ENCODE measurements around the gene SETDB1.

SETDB1 gene

DNA sequence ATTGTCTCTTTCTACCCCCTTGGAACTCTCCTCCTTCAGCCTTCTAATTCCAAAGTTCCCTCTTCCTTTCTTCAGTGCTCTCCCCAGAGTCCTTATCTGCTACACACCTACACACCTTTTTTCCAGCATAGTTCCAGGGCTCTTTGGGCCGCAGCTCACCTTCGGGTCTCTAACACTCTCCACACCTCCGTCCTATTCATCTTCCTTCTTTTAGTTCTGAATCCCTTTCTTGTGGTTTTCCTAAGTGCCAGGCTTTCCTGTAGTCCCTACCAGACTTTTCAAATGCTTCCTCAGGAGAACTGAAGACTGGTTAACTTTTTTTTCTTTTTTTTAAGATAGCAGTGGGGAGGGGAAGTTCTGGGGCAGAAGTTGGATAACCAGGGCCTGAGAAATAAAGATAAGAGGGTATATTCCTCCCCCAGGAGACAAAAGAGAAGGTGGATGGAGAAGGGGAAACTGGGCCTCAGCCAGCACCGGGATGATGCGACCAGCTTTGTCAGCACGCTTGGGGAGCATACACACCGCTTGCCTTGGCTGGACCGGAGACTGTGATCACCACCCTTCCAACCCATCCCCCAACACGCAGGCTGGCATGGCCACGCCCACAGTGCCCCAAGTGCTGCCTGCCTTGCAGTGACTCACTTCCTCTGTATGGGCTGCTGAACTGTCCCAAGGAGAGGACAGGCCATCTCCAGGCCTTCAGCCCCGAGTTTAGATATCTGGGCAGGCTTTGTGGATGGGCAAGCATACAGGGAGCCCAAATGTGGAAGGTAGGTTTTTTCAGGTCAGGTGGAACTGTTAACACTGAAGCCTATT, 50.9 kb downstream of the SETDB1 start:
- DNase-seq, result peak; percentile 91 to 94

DNA sequence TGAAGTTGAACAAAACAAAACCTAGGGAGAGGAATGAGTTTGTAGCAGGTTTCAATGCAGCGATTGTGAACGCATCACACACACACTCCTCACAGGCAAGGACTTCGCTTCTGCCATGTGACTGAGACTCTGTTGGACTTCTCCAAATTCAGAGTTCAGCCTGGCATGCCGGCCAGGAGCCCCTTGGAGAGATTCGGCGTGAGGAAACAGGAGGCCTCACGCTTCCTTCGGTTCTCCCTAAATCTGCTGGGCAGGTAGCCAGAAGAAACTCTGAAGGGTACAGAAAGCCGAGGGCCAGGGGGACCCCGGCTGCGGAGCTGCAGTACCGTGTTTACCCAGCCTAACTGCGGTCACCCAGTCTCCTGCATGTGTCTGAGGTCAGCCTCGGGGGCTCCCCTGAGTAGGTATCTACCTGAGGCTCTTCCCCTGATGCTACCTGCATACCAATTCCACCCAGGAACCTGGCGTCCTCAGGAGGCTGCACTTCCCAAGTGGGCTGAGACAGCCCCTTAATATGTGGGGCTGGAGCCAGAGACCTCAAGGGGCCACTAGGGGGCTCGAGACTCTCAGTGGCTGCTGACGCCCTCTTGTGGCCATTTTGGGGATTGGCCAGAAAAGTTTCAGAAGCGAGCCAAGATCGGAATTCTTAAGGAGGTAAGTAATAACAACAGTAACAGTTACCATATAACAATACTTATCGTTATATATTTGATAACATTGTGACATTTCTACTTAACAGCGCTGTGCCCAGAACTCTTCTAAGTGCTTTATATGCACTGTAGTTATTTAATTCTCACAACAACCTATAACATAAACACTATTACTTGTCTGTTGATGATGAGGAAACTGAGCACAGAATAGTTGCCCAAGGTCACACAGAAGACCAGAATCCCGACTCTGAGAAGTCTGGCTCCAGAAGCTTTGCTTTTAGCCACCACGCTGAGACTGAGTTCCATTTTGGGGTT, 53.2 kb downstream of the SETDB1 start:
- DNase-seq, result peak; percentile 92 to 95

DNA sequence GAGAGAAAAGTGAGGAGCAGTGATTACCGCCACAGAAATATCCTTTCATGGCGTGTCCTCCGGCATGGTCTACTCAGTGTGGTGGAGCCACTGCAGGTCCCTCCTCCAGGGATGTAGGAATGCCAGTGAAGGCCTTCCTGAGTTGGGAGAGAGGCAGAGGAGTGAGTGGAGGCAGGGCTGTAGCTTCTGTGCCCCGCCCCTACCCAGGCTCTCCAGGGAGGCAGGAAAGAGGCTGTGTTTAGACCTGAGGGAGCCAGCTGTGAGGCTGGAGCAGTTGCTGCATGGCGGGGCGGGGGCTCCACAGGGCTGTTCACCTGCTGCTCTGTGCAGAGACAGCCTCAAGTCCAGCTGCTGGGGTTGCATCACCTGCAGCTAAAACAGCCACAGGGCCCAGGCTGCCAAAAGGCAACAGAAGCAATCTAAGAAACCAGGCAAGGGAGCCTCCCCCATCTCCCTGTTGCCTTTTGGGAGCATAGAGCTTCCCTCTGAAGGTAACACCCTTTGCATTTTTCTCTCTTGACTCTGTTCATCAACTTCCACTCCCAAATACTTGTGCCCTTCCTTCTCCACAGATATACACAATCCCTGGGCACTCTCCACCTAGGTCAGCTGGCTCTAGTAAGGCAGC, 55.1 kb downstream of the SETDB1 start:
- no peak for DNase-seq

DNA sequence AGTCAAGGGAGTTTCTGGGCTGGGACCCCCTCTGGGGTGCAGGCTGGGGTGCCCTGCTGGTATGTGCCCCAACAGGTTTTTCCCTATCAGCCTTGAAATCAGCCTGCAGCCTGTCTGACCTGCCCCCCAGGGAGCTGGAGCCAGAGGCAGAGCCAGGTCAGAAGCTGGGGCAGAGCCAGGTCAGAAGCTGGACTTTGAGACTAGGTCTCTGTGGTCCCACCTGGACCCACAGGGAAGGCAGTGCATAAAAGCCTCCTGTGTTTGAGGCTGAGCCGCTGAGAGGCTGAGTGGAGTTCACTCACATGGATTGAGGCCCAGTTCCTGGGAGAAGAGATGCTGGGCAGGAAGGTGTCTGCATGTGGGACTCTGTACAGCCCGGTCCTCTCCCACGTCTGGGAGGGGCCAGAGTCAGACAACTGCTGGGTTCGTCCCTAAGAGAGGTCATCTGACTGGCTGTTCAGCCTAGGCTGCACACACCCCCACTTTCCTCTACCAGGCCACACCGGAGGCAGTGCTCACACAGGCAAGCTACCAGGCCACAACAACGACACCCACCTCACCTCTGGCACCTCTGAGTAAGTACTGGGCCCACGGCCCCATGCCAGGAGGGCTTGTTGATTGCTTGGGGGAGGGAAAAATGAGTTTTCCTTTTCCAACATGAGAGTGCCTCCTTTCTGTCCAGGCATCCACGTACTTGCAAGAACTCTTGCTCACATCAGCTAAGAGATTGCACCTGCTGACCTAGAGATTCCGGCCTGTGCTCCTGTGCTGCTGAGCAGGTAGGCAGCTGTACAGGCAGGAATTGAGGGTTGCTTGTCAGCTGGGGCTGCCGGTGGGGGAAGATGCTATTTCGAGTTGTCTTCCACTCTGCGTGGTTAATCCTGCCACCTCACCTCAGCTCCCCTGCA, 55.9 kb downstream of the SETDB1 start, which contains the start of gene ANXA9:
Gene ANXA9, plus strand, starts transcription at position 488 of the 908 bp plus-strand sequence. CDS start 814 bp downstream, outside the sequence.
- peak; percentile 39 to 70 for DNase-seq

DNA sequence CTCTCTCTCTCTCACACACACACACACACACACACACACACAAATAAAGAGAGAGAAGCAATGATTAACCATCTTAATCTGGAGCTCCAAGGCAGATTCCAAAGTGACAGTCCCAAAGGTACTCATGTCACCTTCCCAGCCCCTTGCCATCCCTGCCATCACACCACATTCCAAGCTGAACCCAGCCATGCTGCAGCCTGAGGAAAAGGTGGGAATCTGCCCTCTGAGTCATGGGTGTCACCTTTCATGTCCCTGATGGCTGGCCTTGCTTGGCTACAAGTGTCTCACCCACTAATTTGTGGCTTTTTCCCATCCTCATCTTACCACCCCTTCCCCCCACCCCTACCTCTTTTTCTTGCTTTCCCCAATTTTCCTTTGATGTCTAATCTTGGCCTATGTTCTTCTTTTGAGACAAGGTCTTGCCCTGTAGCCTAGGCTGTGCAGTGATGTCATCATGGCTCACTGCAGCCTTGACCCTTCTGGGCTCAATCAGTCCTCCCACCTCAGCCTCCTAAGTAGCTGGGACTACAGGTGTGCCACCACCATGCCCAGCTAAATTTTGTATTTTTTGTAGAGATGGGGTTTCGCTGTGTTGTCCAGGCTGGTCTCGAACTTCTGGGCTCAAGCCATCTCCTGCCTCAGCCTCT, 59.1 kb downstream of the SETDB1 start:
- no peak for DNase-seq

DNA sequence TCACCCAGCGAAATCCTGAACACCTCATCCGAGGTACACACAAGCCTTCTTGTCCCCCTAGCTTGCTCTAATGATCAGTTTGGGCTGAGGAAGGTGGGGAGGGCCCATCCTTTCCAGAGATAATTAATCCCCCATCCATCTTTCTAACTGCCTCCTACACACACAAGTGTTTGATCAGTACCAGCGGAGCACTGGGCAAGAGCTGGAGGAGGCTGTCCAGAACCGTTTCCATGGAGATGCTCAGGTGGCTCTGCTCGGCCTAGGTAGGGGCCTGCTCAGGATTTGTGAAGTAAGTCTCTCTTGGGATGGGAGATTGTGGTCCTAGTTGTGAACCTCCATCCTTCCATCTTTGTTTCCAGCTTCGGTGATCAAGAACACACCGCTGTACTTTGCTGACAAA, 61.8 kb downstream of the SETDB1 start:
- DNase-seq, result no peak

DNA sequence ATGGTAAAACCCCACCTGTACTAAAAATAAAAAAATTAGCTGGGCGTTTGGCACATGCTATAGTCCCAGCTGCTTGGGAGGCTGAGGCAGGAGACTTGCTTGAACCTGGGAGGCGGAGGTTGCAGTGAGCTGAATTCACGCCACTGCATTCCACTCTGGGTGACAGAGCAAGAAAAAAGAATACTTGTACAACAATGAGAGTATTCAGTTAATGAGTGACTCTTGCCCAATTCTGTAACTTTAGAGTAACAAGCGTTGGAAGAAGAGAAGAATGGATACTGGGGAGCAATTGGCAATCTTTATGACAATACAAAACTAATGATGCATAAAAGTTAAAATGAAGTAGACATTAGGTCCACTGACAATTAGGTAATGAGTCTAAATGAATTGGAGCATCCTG, 66.5 kb downstream of the SETDB1 start:
- no peak for DNase-seq

DNA sequence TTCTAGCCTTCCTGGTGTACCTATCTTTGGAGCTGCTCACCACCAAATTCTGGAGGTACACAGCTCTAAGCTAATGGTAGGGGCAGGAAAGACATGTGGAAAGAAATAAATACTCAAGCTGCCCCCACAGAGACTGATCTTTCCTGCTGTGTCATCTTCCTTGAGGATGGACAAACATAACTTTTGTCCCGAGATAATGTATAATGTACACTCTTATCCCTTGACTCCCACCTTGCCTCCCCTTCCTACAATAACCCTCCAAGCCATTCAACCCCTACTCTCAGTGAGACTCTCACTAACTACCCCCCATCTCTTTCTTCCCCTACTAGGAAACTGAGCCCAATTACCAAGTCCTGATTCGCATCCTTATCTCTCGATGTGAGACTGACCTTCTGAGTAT, 68.1 kb downstream of the SETDB1 start:
- no peak for DNase-seq

DNA sequence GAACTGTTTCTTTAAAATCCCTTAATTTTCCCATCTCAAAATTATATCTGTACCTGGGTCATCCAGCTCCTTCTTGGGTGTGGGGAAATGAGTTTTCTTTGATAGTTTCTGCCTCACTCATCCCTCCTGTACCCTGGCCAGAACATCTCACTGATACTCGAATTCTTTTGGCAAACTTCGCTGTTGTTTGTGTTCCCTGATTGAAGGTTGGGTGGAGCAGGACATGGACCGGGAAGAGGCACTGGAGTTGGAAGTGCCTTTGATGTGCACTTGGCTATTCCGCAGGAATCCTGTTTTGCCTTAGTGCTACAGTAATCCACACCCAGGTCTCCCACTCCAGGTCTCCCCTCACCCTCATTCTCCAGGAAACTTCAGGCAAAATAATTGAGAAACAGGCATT, 69.3 kb downstream of the SETDB1 start:
- DNase-seq, result no peak

DNA sequence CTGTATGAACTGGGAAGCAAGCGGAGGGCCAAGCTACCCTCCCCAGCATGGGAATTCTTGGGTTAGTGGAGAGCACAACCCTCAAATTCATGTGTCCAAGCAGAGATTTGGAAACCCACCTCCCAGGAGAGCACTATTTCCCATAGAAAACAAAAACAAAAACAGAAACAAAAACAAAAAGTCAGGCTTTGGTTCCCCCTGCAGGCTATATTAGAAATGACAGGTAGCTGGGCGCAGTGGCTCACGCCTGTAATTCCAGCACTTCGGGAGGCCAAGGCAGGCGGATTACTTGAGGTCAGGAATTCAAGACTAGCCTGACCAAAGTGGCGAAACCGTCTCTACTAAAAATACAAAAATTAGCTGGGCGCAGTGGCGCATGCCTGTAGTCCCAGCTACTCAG, 69.7 kb downstream of the SETDB1 start:
- peak; percentile 36 to 45 for DNase-seq

DNA sequence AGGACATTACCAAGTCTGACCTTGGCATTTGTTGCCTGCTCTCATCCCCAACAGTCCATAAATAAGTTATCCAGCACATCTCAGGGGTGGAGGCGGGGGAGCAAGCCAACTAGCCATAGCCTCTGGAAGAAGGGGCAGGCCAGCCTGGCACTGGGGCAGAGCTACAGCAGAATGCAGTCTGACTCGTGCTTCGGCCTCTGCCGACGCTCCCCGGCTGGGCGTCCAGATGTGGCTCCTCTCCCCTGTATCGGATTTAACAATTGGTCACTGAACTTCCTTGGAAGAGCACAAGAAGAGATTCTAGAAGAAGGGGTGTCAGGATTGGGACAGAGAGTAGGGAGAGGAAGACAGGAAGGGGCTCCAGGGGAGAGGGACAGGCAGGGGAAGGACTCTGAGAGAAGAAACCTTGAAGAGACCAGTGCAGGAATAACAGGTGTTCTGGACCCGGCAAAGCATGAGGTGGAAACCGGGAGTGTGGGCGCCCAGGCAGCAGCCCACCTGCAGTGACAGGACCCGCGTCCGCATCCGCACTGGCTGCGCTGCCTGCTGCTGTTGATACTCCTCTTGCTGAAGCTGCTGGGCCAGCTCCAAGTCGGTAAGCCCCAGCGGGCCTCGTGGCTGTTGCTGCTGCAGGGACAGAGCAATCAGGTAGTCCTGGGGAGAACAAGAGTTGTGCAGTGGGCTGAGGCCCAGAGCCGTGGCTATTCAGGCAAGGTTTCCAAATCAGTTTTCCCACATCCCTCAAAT, 71.1 kb downstream of the SETDB1 start:
- DNase-seq, result no peak

DNA sequence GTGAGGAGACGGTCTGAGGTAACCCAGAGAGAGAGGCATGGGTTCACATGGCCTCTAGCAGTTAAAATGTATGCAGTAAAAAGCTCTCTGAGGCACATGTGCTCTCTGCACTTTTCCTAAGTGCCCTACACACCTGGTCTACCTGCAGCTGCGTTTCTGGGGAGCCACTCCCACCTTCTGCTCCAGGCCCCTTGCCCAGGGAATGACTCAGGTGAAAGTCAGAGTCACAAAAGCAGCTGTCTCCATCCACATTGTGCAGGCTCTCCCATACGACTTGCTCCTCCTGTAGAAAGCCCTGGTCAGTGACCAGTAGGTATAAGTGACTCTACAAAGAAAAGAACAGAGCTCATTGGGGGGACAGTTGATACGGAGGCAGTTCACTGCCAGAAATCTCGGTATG, 71.8 kb downstream of the SETDB1 start:
- no peak for DNase-seq

DNA sequence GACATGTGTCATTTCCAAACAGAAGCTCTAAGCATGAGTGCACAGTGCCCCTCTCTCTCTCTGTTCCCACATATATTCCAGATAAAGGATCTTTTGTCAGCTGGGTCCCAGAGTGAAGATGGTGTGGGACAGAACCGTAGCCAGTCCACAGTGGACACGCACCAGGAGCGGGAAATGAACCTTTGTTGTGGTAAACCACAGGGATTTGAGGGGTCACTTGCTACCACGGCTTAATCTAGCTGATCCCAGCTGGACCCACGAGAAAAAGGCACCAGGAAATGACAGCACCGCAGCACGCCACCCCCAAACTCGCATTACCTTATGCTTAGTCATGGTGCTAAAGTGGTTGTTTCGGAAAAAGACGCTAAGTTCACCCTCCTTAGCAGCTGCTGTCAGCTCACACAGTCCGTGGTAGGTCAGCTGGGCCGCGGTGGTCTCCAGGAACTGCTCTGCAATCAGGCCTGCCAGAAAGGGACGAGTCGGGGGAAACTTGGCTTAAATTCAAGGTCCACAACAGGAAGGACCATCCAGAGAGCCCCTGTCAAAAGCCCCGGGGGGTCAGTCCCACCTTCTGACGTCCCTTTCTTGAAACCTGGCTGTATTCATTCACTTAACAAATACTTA, 73.0 kb downstream of the SETDB1 start:
- DNase-seq, result peak; percentile 19 to 67

DNA sequence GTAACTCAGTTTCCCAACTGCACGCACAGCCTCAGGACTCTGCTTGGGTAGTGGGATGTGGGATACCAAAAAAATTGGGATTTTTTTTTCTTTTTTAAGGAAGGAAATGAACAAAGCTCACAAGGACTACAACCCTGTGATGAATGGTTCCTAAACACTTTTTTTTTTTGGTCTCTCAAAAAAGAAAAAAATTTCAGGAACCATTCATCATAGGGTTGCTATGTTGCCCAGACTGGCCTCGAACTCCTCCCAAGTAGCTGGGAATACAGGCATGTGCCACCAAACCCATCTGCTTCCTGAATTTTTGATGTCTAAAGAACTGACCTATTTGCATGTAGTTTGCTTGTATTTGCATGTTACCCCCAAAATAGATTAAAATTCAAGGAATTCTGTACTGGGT, 73.8 kb downstream of the SETDB1 start:
- peak; percentile 21 to 31 for DNase-seq

DNA sequence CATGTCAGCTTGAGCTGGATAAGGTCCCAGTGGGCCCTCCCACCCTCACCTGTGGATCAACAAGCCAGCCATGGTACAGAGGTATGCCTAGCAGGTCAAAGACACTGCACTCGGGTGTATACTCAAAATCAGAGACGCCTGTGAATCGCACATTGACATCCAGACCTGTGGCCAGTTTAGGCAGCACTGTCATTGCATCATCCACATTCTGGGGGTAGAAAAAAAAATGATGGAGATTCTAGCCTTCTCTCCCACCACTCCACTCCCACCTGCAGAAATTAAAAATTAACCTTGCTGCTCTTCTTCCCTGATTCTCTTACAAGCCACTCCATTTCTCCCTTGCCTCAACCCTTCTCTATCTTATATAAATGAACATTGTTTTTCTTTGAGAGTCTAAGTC, 74.2 kb downstream of the SETDB1 start:
- DNase-seq, result no peak

DNA sequence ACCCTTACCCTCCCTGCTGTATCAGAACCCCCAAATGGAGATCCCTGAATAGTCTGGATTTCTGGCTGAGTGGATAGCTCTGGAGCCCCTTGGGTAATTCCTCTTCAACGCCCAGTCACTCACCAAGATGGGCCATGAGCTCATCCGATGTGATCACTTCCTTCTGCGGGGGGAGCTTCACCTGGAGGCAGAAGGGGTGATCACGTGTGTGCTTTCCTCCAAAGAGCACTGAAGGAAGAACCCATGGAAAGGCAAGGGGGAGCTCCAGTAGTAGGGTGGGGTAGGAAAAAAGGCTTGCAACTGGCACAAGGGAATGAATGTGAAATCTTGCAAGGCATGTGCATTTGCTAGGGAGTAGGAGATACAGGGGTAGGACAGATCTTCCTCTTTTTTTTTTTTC, 75.4 kb downstream of the SETDB1 start:
- peak; percentile 60 to 79 for DNase-seq

DNA sequence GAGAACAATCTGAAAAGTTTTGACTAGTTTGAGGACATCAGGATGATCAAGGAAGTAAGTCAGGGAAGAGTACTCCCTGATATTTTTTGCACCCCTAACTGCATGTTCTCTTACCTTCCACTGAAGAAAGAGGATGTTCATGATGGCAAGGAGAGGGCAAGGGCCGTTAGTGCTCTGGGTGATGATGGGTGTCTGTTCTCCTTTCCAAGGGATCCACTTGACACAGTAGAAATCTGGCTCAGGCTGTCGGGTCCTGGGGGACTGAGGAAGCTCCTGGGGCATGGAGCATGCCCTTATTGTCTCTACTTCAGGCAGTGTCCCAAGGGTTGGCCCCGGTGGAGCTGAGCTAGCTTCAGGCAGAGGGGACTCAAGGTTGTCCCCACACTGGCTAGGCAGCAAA, 75.9 kb downstream of the SETDB1 start:
- DNase-seq, result peak; percentile 41 to 46

DNA sequence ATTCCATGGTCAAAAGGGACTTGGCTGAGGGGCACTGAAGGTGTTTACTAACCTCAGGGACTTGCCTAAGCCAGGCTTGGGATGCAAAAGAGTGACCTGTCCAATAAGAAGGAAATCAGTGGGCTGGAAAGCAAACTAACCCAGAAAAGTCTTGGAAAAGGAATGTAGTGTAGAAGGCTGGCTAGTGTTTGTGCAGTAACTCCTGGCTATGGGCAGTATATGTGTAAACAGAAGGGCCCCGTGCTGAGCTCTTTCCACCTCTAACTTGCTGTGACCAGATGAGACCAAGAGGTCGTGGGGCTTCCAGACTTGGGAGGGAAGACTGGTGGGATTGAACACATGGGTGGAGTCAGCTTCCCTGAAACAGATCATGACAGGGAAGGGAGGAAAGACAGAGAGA, 76.4 kb downstream of the SETDB1 start:
- no peak for DNase-seq

DNA sequence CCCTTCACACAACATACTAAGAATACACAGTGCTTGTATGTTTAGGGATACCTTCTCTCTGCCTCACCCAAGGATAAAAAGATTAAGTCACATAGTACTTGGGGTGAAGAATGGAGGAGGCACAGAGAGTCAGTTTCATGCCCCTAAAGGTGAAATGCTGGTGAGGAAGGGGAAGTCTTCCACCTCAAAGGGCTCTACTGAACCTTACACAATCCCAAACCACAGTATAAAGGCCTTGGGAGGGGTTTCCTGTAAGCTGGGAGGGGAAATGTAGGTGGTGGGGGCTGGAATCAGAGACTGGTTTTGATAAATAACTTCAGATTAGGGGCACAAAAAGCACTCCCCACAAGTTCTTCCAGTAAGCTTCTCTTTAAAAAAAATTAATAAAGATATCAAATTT, 77.0 kb downstream of the SETDB1 start:
- DNase-seq, result peak in 1 of 2 donors; percentile 19

DNA sequence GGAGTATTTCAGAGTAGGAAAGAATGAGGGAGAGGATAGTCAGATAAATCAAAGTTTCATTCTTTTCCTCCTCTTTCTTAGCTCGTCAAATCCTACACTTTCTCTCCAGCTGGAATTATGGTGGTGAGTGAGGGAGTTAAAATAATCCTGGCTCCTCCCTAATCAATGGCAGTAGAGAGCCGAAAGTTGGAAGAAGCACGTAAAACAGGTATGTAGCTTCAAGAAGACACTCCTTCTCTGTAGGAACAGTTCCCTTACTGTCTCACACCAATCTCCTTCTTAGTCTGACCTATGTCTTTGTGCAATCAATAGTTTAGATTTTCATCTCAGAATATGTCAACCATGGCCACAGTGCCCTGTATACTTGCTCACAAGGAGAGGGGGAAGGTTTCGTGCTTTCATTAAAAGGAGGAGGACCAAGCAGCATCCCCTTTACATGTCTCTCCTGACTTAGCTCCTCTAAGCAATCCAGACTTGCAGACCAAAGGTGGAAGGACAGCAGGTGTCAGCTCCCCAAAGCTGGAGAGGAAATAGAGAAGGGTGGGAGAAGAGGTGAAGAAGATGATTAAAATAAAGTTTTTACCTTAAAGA, 79.7 kb downstream of the SETDB1 start:
- DNase-seq, result no peak

Measured in inflammatory macrophage (primary cell).